ENCODE results near the gene METTL1. TPM values are rescaled to one million over a fixed set of nuclear protein-coding genes. Genes with fewer than 3 reads are reported as not detected.

The METTL1 gene
- total RNA-seq, 1 experiment from 2014 or later = 17.9 TPM

DNA sequence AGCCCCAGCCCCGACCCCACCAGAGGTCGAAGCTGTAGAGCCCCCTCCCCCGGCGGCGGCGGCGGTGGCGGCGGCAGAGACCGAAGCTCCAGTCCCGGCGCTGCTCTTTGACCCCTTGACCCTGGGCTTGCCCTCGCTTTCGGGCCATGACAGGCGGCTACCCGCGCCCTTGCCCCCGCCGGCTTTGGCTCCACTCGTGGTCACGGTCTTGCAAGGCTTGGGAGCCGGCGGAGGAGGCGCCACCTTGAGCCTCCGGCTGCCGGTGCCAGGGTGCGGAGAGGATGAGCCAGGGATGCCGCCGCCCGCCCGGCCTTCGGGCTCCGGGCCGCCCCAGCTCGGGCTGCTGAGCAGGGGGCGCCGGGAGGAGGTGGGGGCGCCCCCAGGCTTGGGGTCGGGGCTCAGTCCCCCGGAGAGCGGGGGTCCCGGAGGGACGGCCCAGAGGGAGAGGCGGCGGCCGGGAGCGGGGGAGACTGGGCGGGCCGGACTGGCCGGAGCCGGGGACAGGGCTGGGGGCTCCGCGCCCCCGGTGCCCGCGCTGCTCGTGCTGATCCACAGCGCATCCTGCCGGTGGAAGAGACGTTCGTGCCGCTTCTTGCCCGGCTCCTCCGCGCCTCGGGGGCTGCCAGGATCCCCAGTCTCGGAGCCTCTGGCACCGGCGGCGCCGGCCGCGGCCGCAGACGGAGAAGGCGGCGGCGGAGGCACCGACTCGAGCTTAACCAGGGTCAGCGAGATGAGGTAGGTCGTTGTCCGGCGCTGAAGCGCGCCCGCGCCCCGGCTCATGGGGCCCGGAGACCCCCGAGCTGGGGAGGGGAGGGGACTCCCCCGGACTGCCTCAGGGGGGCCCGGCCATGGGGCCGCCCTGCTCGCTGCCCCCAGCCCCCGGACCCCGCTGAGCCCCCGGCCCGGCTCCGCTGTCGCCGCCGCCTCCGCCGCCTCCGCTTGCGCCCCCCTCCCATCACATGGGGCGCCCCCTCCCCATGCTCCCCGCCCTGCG, 34.1 kb downstream of the METTL1 start:
- no peaks in the 10 kb centered on the region for H3K9me2 ChIP-seq (ENCODE audit: insufficient read depth)
- no peak for TF ChIP-seq EZH2 (IDR thresholded peaks at IDR 0.05; ENCODE audit: low read depth)
- TF ChIP-seq, protein P1, sequence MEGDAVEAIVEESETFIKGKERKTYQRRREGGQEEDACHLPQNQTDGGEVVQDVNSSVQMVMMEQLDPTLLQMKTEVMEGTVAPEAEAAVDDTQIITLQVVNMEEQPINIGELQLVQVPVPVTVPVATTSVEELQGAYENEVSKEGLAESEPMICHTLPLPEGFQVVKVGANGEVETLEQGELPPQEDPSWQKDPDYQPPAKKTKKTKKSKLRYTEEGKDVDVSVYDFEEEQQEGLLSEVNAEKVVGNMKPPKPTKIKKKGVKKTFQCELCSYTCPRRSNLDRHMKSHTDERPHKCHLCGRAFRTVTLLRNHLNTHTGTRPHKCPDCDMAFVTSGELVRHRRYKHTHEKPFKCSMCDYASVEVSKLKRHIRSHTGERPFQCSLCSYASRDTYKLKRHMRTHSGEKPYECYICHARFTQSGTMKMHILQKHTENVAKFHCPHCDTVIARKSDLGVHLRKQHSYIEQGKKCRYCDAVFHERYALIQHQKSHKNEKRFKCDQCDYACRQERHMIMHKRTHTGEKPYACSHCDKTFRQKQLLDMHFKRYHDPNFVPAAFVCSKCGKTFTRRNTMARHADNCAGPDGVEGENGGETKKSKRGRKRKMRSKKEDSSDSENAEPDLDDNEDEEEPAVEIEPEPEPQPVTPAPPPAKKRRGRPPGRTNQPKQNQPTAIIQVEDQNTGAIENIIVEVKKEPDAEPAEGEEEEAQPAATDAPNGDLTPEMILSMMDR (conservative IDR thresholded peaks at IDR 0.05) = no peak
- H3K4me1 ChIP-seq (replicated peaks; ENCODE audit: insufficient read depth) = no peaks in the 10 kb centered on the region
- no peaks in the 10 kb centered on the region for H3K79me2 ChIP-seq (ENCODE audit: low read depth)
- no peak for DNase-seq
- no TSS peak for BruUV-seq (replicated peaks)
- H3K4me3 ChIP-seq = no peak overlapping the region
- no peaks in the 10 kb centered on the region for H4K20me1 ChIP-seq (ENCODE audit: insufficient read depth)
- ChIA-PET POLR2A (ENCODE audit: unreplicated experiment) (no interaction called here), CTCF (no interaction called here)
- no peaks in the 10 kb centered on the region for H3K9me3 ChIP-seq (ENCODE audit: insufficient read depth, low read depth)
- H3K27ac ChIP-seq = no peak overlapping the region
- intact Hi-C loops (cut with micrococcal nuclease; ENCODE audit: unreplicated experiment) = no loop called here
- no peaks in the 10 kb centered on the region for H3K36me3 ChIP-seq (ENCODE audit: low read depth)
- no peak overlapping the region for H3K4me2 ChIP-seq
- no peak overlapping the region for H2AFZ ChIP-seq
- peaks cover 14% of the 10 kb centered on the region for H3K27me3 ChIP-seq (ENCODE audit: insufficient read depth, low read depth)
- peaks cover 5% of the 10 kb centered on the region; the same call in 1 of the 2 replicates for H3F3A ChIP-seq (ENCODE audit: insufficient read depth, low read depth)

DNA sequence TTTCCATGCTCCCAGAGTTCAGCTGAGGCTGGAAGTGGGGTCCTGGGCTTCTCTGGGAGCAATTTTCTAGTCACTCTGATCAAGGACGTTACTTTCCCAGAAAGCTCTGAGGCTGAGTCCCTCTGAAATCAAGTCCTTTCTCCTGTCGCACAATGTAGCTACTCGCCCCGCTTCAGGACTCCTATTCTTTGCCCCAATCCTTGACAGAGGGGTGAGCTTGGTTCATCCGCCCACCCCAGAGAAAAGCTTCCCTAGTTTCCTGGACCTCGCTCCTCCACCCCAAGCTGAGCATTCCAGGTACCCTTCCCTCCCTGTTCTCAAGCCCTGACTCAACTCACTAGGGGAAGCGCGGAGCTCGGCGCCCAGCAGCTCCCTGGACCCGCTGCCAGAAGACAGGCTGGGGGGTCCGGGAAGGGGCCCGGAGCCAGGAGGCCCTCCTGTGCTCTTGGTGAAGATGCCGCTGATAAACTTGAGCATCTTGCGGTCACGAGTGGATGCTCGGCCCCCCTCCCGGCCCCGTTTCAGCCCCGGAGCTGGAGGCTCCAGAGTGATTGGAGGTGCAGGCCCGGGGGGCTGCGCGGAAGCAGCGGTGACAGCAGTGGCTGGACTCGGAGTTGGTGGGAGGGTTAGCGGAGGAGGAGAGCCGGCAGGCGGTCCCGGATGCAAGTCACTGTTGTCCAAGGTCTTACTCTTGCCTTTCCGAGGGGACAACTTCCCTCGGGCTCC, 35.0 kb downstream of the METTL1 start:
- Histone ChIP-seq H3K79me2 (ENCODE audit: low read depth) (no peaks in the 10 kb centered on the region), H4K20me1 (ENCODE audit: insufficient read depth) (no peaks in the 10 kb centered on the region), H3K4me3 (no peak overlapping the region), H3F3A (ENCODE audit: insufficient read depth, low read depth) (peaks cover 5% of the 10 kb centered on the region; the same call in 1 of the 2 replicates), H3K9me3 (ENCODE audit: insufficient read depth, low read depth) (no peaks in the 10 kb centered on the region), H3K27ac (no peak overlapping the region), H2AFZ (no peak overlapping the region), H3K27me3 (ENCODE audit: insufficient read depth, low read depth) (peaks cover 14% of the 10 kb centered on the region), H3K36me3 (ENCODE audit: low read depth) (no peaks in the 10 kb centered on the region), H3K9me2 (ENCODE audit: insufficient read depth) (no peaks in the 10 kb centered on the region), H3K4me1 (replicated peaks; ENCODE audit: insufficient read depth) (no peaks in the 10 kb centered on the region), H3K4me2 (no peak overlapping the region)
- TF ChIP-seq, protein P1 (conservative IDR thresholded peaks at IDR 0.05) = no peak
- TF ChIP-seq EZH2 (IDR thresholded peaks at IDR 0.05; ENCODE audit: low read depth) = no peak
- no peak for DNase-seq
- ChIA-PET POLR2A (ENCODE audit: unreplicated experiment) (no interaction called here), CTCF (interaction anchor here (0.5 kb wide), 1 partner anchor 282 kb away, joined by 5 read pairs; the partner anchor contains the start of gene INHBE)
- intact Hi-C loops (cut with micrococcal nuclease; ENCODE audit: unreplicated experiment) = no loop called here
- no TSS peak for BruUV-seq (replicated peaks)

DNA sequence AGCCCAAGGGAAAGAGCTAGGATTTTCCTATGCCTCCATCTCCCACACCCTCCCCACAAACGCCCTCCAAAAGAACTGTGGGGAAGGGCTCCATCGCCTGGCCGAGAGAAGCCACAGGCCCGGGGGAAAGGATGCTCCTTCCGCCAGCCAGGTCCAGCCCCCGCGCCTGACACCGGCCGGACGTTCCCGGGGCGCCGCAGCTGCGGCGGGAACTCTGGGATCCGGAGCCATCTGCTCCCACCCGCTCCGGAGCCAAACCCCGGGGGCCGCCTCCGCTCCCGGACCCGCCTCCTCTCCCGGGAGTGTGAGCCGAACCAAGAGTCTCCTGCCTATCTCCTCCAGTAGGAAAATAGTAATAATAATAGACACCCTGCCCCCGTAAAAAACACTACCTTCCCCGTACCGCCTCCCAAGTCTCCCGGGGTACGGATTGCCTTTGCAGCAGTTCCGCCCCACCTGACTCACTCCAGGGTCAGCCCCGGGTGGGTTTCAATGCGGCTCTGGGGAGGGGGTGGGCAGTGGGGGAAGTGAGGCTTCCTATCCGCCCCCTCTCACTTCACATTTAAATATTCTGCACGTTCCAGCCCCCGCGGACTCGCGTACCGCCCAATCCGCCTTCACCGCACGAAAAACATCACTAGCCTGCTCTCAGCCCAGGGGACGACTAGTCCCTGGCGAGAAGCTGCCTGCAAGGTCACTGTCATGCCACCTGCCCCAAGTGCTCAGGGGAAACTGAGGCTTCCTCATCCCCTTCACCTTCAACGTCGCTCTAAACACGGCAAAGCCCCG, 35.8 kb downstream of the METTL1 start:
- peaks cover 17% of the 10 kb centered on the region for H3K27me3 ChIP-seq (ENCODE audit: insufficient read depth, low read depth)
- intact Hi-C loops (cut with micrococcal nuclease; ENCODE audit: unreplicated experiment) = no loop called here

More for the DNA sequence above, 35.8 kb downstream of the METTL1 start:
- Histone ChIP-seq H4K20me1 (ENCODE audit: insufficient read depth) (no peaks in the 10 kb centered on the region), H3F3A (ENCODE audit: insufficient read depth, low read depth) (peaks cover 5% of the 10 kb centered on the region; the same call in 1 of the 2 replicates), H3K79me2 (ENCODE audit: low read depth) (no peaks in the 10 kb centered on the region), H3K27ac (no peak overlapping the region), H3K4me1 (replicated peaks; ENCODE audit: insufficient read depth) (no peaks in the 10 kb centered on the region), H3K4me3 (no peak overlapping the region), H3K9me3 (ENCODE audit: insufficient read depth, low read depth) (no peaks in the 10 kb centered on the region), H3K4me2 (peak overlapping the region; percentile 23; the same call in 1 of the 2 replicates), H3K36me3 (ENCODE audit: low read depth) (no peaks in the 10 kb centered on the region), H2AFZ (no peak overlapping the region), H3K9me2 (ENCODE audit: insufficient read depth) (no peaks in the 10 kb centered on the region)
- peak in 1 of 2 experiments; percentile 24 for DNase-seq
- CTCF ChIA-PET = interaction anchor here (0.5 to 0.7 kb wide), 2 partner anchors 281 to 477 kb away, joined by 5 to 8 read pairs; partner anchors contain the start of gene INHBE
- BruUV-seq (replicated peaks) = no TSS peak
- TF ChIP-seq, protein P1 (conservative IDR thresholded peaks at IDR 0.05) = no peak
- TF ChIP-seq EZH2 (IDR thresholded peaks at IDR 0.05; ENCODE audit: low read depth) = no peak
- POLR2A ChIA-PET (ENCODE audit: unreplicated experiment) = interaction anchor here (0.6 kb wide), 1 partner anchor 10 kb away, joined by 3 read pairs; no protein-coding TSS in a partner anchor

Data from PC-9 (cell line).